ENCODE data around the gene TBC1D21.

Gene TBC1D21

GRCh38 chr15:73904026-73904815 is 30.9 kb downstream of the TBC1D21 start:
- TF ChIP-seq GATA3 (IDR thresholded peaks at IDR 0.05; ENCODE audit: low read depth, low read length) = no peak
- TF ChIP-seq GATA2 (IDR thresholded peaks at IDR 0.05; ENCODE audit: low read depth, low read length) = no peak

- no peak for TF ChIP-seq GATA2 (IDR thresholded peaks at IDR 0.05; ENCODE audit: low read depth, low read length)
- TF ChIP-seq GATA3 (IDR thresholded peaks at IDR 0.05; ENCODE audit: low read depth, low read length) = no peak
Observed at GRCh38 chr15:73905225-73905827, 32.0 kb downstream of the TBC1D21 start.

GRCh38 chr15:73906346-73907034 is 33.1 kb downstream of the TBC1D21 start:
- TF ChIP-seq GATA3 (IDR thresholded peaks at IDR 0.05; ENCODE audit: low read depth, low read length) (no peak), GATA2 (IDR thresholded peaks at IDR 0.05; ENCODE audit: low read depth, low read length) (no peak)

- TF ChIP-seq GATA3 (IDR thresholded peaks at IDR 0.05; ENCODE audit: low read depth, low read length) (no peak), GATA2 (IDR thresholded peaks at IDR 0.05; ENCODE audit: low read depth, low read length) (no peak)
Observed at GRCh38 chr15:73907035-73907408, 33.7 kb downstream of the TBC1D21 start.

GRCh38 chr15:73908030-73908821 is 34.9 kb downstream of the TBC1D21 start:
- no peak for TF ChIP-seq GATA3 (IDR thresholded peaks at IDR 0.05; ENCODE audit: low read depth, low read length)
- no peak for TF ChIP-seq GATA2 (IDR thresholded peaks at IDR 0.05; ENCODE audit: low read depth, low read length)

GRCh38 chr15:73908822-73909122 is 35.4 kb downstream of the TBC1D21 start:
- TF ChIP-seq GATA2 (IDR thresholded peaks at IDR 0.05; ENCODE audit: low read depth, low read length) (no peak), GATA3 (IDR thresholded peaks at IDR 0.05; ENCODE audit: low read depth, low read length) (no peak)

GRCh38 chr15:73909651-73910050 is 36.3 kb downstream of the TBC1D21 start:
- TF ChIP-seq GATA3 (IDR thresholded peaks at IDR 0.05; ENCODE audit: low read depth, low read length) (no peak), GATA2 (IDR thresholded peaks at IDR 0.05; ENCODE audit: low read depth, low read length) (no peak)

- TF ChIP-seq GATA2 (IDR thresholded peaks at IDR 0.05; ENCODE audit: low read depth, low read length) (no peak), GATA3 (IDR thresholded peaks at IDR 0.05; ENCODE audit: low read depth, low read length) (no peak)
Observed at GRCh38 chr15:73910522-73911303, 37.3 kb downstream of the TBC1D21 start.

- TF ChIP-seq GATA3 (IDR thresholded peaks at IDR 0.05; ENCODE audit: low read depth, low read length) (no peak), GATA2 (IDR thresholded peaks at IDR 0.05; ENCODE audit: low read depth, low read length) (no peak)
Observed at GRCh38 chr15:73912030-73912596, 38.7 kb downstream of the TBC1D21 start.

- TF ChIP-seq GATA2 (IDR thresholded peaks at IDR 0.05; ENCODE audit: low read depth, low read length) (no peak), GATA3 (IDR thresholded peaks at IDR 0.05; ENCODE audit: low read depth, low read length) (no peak)
Observed at GRCh38 chr15:73914145-73914544, 40.8 kb downstream of the TBC1D21 start.

- TF ChIP-seq GATA3 (IDR thresholded peaks at IDR 0.05; ENCODE audit: low read depth, low read length) = no peak
- TF ChIP-seq GATA2 (IDR thresholded peaks at IDR 0.05; ENCODE audit: low read depth, low read length) = no peak
Observed at GRCh38 chr15:73915082-73915481, 41.7 kb downstream of the TBC1D21 start.

- no peak for TF ChIP-seq GATA3 (IDR thresholded peaks at IDR 0.05; ENCODE audit: low read depth, low read length)
Observed at GRCh38 chr15:73918784-73919183, 45.4 kb downstream of the TBC1D21 start.

- TF ChIP-seq GATA3 (IDR thresholded peaks at IDR 0.05; ENCODE audit: low read depth, low read length) = no peak
- no peak for TF ChIP-seq GATA2 (IDR thresholded peaks at IDR 0.05; ENCODE audit: low read depth, low read length)
Observed at GRCh38 chr15:73919706-73920105, 46.3 kb downstream of the TBC1D21 start.

Data from SH-SY5Y (cell line).